Adipocyte (in vitro differentiated cells): ENCODE measurements around the gene UNCX.

Experiments
- DNase-seq: peaks from one replicate; pipeline ENCODE4 v3.0.0-alpha.2; 2015; ENCODE audit warnings: low read depth
- H3K27me3 ChIP-seq: replicated peaks from 2 replicates; pipeline ENCODE4 v1.7.0; 2013; ENCODE audit warnings: mild to moderate bottlenecking, low read length, moderate library complexity; ENCODE audit not compliant: control insufficient read depth, insufficient read depth
- H3K36me3 ChIP-seq: 2 replicates; pipeline ENCODE4 v1.7.0; 2013; ENCODE audit warnings: low read length, mild to moderate bottlenecking, moderate library complexity; ENCODE audit not compliant: control insufficient read depth, insufficient read depth, severe bottlenecking
- H3K4me1 ChIP-seq: 2 replicates; pipeline ENCODE4 v1.7.0; 2013; ENCODE audit warnings: mild to moderate bottlenecking, low read length, moderate library complexity; ENCODE audit not compliant: control insufficient read depth, insufficient read depth
- H3K4me3 ChIP-seq: 2 replicates; pipeline ENCODE4 v1.7.0; 2013; ENCODE audit warnings: mild to moderate bottlenecking, low read length, moderate library complexity
- H3K9ac ChIP-seq: 2 replicates; pipeline ENCODE4 v1.7.0; 2013; ENCODE audit warnings: mild to moderate bottlenecking, low read length, moderate library complexity
- H3K9me3 ChIP-seq: 2 replicates; pipeline ENCODE4 v1.7.0; 2013; ENCODE audit warnings: mild to moderate bottlenecking, low read length, moderate library complexity; ENCODE audit not compliant: control insufficient read depth

UNCX gene

DNA sequence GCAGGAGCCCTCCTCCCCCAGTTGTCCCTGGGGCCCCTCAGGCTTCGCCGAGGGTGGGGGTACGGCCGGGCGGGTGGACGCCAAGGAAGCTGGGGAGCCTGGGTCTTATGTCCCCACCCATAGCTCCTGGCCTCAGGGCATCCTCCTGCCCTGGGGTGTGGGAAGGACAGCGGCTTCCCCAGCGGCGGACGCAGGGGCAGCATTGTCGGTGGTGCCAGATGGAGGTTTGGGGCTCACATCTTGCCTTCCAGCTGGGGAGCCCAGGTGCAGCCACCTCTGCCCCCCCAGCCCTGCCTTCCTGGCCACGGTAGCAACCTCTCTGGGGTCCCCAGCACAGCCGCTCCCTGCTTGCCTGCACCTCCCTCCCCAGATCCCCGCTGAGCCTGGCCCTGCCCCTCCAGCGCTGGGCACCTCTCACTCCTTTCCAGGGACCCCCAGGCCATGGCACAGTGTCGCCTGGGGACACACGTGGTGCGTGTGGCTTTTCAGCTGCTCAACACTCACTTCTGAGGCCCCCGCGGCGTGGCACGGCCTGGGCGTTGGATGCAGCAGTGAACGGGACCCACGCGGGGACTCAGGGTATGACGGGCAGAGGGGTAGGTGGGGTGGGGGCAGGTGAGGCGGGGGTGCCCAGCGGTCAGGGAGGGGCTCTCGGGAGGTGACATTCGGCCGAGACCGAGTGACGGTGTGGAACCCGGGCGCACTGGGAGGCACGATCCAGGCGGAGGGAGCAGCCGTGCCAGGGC, 53.1 kb downstream of the UNCX start:
- Histone ChIP-seq H3K4me3 (no peak overlapping the region), H3K9ac (no peak overlapping the region), H3K4me1 (peaks cover 7% of the 10 kb centered on the region), H3K27me3 (peaks cover 26% of the 10 kb centered on the region), H3K9me3 (no peaks in the 10 kb centered on the region), H3K36me3 (no peaks in the 10 kb centered on the region)
- DNase-seq, result no peak
